Testis (tissue), 2 donors: Measurements from ENCODE around the gene N4BP2L2.

ENCODE experiments used
- POLR2A ChIP-seq: fragments of 450-650 bp; IDR thresholded peaks from one replicate; pipeline ENCODE4 v1.6.1; 2017; ENCODE audit warnings: antibody characterized with exemption, mild to moderate bottlenecking, moderate library complexity
- TF ChIP-seq, protein P1 (sequence below), 3 experiments: fragments of 450-650 bp in 2 of 3; fragments of 200-600 bp in 1 of 3; sonication (generic) in 1 of 3; IDR thresholded peaks; one replicate each; pipeline ENCODE4 v1.5.1; 2016 to 2019; ENCODE audit warnings: antibody characterized with exemption in 3 of 3, mild to moderate bottlenecking in 2 of 3, moderate library complexity in 1 of 3

DNA sequence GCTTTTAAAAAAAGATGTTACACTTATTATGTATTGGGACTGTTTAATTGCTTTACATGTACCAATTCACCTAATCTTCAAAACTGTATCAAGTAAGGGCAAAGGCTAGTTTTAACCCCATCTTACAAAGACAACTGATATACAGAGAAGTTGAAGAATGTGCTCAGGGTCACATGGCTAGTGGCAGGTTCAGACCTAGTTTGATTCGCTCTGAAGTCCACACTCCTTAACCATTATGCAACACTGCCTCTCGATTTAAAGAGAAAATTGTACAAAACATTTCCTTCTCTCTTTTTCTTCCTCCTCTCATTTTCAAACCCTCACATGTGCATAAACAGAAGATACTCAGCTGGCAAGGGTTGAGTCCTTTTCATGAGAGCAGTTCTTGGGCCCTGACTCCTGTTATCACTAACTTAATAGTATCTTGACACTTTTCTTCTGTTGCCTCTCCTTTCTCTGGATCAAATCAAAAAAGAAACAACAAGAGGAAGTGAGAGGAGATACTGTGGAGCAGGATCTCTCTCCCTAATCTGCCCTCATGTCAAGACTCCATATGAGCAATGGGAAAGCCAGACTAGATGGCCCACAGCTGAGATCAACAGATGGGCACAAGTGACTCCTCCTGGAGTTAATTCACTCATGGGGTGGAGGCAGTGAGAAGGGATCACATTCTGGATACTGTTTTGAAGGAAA lies 91.7 kb downstream of the N4BP2L2 start:
- TF ChIP-seq POLR2A, result no peak
- TF ChIP-seq, protein P1, sequence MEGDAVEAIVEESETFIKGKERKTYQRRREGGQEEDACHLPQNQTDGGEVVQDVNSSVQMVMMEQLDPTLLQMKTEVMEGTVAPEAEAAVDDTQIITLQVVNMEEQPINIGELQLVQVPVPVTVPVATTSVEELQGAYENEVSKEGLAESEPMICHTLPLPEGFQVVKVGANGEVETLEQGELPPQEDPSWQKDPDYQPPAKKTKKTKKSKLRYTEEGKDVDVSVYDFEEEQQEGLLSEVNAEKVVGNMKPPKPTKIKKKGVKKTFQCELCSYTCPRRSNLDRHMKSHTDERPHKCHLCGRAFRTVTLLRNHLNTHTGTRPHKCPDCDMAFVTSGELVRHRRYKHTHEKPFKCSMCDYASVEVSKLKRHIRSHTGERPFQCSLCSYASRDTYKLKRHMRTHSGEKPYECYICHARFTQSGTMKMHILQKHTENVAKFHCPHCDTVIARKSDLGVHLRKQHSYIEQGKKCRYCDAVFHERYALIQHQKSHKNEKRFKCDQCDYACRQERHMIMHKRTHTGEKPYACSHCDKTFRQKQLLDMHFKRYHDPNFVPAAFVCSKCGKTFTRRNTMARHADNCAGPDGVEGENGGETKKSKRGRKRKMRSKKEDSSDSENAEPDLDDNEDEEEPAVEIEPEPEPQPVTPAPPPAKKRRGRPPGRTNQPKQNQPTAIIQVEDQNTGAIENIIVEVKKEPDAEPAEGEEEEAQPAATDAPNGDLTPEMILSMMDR (IDR thresholded peaks at IDR 0.05), result no peak
